DOHH2 (cell line): ENCODE data around the gene FRYL.

ENCODE experiments used
- CTCF ChIP-seq: fragments of 200-600 bp; sonication (generic); IDR thresholded peaks from one replicate; pipeline ENCODE4 v1.5.1; 2014; ENCODE audit warnings: antibody characterized with exemption, mild to moderate bottlenecking, low read depth, low read length; ENCODE audit not compliant: poor library complexity, severe bottlenecking
- EZH2phosphoT487 ChIP-seq: fragments of 200-600 bp; sonication (generic); IDR thresholded peaks from 2 replicates; pipeline ENCODE4 v1.6.1; 2017; ENCODE audit warnings: borderline replicate concordance, mild to moderate bottlenecking, antibody characterized with exemption, low read length, moderate library complexity, mixed read lengths

- TF ChIP-seq CTCF: no peak
- no peak for TF ChIP-seq EZH2phosphoT487
Observed at GRCh38 chr4:48504352-48504751, 275.7 kb downstream of the FRYL start.
